CD4-positive, alpha-beta T cell treated with Interleukin-2 at 100 ng/mL for 4 hours (primary cell): ENCODE results near the gene STRA6.

Experiments used
- DNase-seq: peaks from one replicate; pipeline ENCODE4 v3.0.0-alpha.2; 2020; ENCODE audit warnings: low spot score

STRA6 gene

GRCh38 chr15:74180881-74181602 lies 21.5 kb downstream of the STRA6 start:
- DNase-seq = no peak

- no peak for DNase-seq
Measured at GRCh38 chr15:74179983-74180880, 22.4 kb downstream of the STRA6 start.

- no peak for DNase-seq
Measured at GRCh38 chr15:74179101-74179841, 23.3 kb downstream of the STRA6 start.

- no peak for DNase-seq
Measured at GRCh38 chr15:74178326-74179100, 24.1 kb downstream of the STRA6 start.

- DNase-seq = no peak
Measured at GRCh38 chr15:74176262-74177214, 26.0 kb downstream of the STRA6 start.

GRCh38 chr15:74175271-74176191 lies 27.1 kb downstream of the STRA6 start:
- DNase-seq = no peak

- DNase-seq = no peak
Measured at GRCh38 chr15:74174958-74175253, 27.7 kb downstream of the STRA6 start.

GRCh38 chr15:74174219-74174957 lies 28.2 kb downstream of the STRA6 start:
- no peak for DNase-seq

- DNase-seq = no peak
Measured at GRCh38 chr15:74173380-74174218, 29.0 kb downstream of the STRA6 start, which contains the start of gene ISLR. Gene ISLR (plus strand): TSS chr15:74173710. CDS start chr15:74174859, 1,149 bp downstream.

- no peak for DNase-seq
Measured at GRCh38 chr15:74172701-74173379, 29.7 kb downstream of the STRA6 start.

- no peak for DNase-seq
Measured at GRCh38 chr15:74171965-74172541, 30.5 kb downstream of the STRA6 start.

GRCh38 chr15:74170875-74171578 lies 31.6 kb downstream of the STRA6 start:
- DNase-seq = no peak

- no peak for DNase-seq
Measured at GRCh38 chr15:74170071-74170844, 32.3 kb downstream of the STRA6 start.

- no peak for DNase-seq
Measured at GRCh38 chr15:74168711-74169126, 33.9 kb downstream of the STRA6 start.

- no peak for DNase-seq
Measured at GRCh38 chr15:74167891-74168331, 34.7 kb downstream of the STRA6 start.
